PC-9 (cell line): Measurements from ENCODE around the gene CLEC4C. TPM values are rescaled to one million over a fixed set of nuclear protein-coding genes. Genes with fewer than 3 reads are reported as not detected.

ENCODE experiments used
- BruUV-seq: library from RNA; stranded (reverse); fragments of 400-500 nt; replicated peaks from 2 replicates; lab custom pipeline; 2021; lab: Mats Ljungman, UMichigan
- CTCF ChIA-PET: fragments of 300-600 bp; sonication (Branson Sonifier 250); formaldehyde crosslinking; loops from one replicate; lab custom pipeline; 2022; ENCODE audit warnings: antibody characterized with exemption; lab: Charles Lee
- POLR2A ChIA-PET: fragments of 300-600 bp; sonication (Branson Sonifier 250); formaldehyde crosslinking; loops from one replicate; lab custom pipeline; 2022; ENCODE audit warnings: antibody characterized with exemption; ENCODE audit not compliant: unreplicated experiment; lab: Charles Lee
- DNase-seq, 2 experiments: peaks; one replicate each; pipeline versions ENCODE4 v3.0.0 to v3.0.0-alpha.2; 2015 to 2022; ENCODE audit warnings: mixed read lengths in 1 of 2
- H2AFZ ChIP-seq: fragments of 200-600 bp; sonication (generic); 2 replicates; pipeline ENCODE4 v1.8.1; 2017; ENCODE audit warnings: antibody characterized with exemption
- H3F3A ChIP-seq: fragments of 200-600 bp; sonication (generic); 2 replicates; pipeline ENCODE4 v1.8.1; 2017; ENCODE audit warnings: antibody characterized with exemption, mild to moderate bottlenecking, low read depth; ENCODE audit not compliant: insufficient read depth
- H3K27ac ChIP-seq: fragments of 200-600 bp; sonication (generic); 2 replicates; pipeline ENCODE4 v1.6.1; 2016; ENCODE audit warnings: mixed run types
- H3K27me3 ChIP-seq: fragments of 200-600 bp; sonication (generic); 2 replicates; pipeline ENCODE4 v1.6.1; 2016; ENCODE audit warnings: low read depth, mixed run types; ENCODE audit not compliant: insufficient read depth
- H3K36me3 ChIP-seq: fragments of 200-600 bp; sonication (generic); 2 replicates; pipeline ENCODE4 v1.6.1; 2016; ENCODE audit warnings: low read depth, mixed run types
- H3K4me1 ChIP-seq: fragments of 200-600 bp; sonication (generic); replicated peaks from 2 replicates; pipeline ENCODE4 v1.6.1; 2016; ENCODE audit warnings: mixed run types; ENCODE audit not compliant: insufficient read depth
- H3K4me2 ChIP-seq: fragments of 200-600 bp; sonication (generic); 2 replicates; pipeline ENCODE4 v1.6.1; 2017; ENCODE audit warnings: mixed run types
- H3K4me3 ChIP-seq: fragments of 200-600 bp; sonication (generic); 2 replicates; pipeline ENCODE4 v1.6.1; 2016; ENCODE audit warnings: mixed run types
- H3K79me2 ChIP-seq: fragments of 200-600 bp; sonication (generic); 2 replicates; pipeline ENCODE4 v1.6.1; 2017; ENCODE audit warnings: low read depth, mixed run types
- H3K9me2 ChIP-seq: fragments of 200-600 bp; sonication (generic); 2 replicates; pipeline ENCODE4 v1.8.1; 2017; ENCODE audit warnings: mild to moderate bottlenecking; ENCODE audit not compliant: insufficient read depth
- H3K9me3 ChIP-seq: fragments of 200-600 bp; sonication (generic); 2 replicates; pipeline ENCODE4 v1.8.1; 2016; ENCODE audit warnings: low read depth; ENCODE audit not compliant: insufficient read depth
- H4K20me1 ChIP-seq: fragments of 200-600 bp; sonication (generic); 2 replicates; pipeline ENCODE4 v1.8.1; 2017; ENCODE audit not compliant: insufficient read depth
- CTCF ChIP-seq: fragments of 200-600 bp; sonication (generic); conservative IDR thresholded peaks from 2 replicates; pipeline ENCODE4 v1.6.1; 2017; ENCODE audit warnings: mixed run types, antibody characterized with exemption, mild to moderate bottlenecking, moderate library complexity
- EZH2 ChIP-seq: fragments of 200-600 bp; sonication (generic); IDR thresholded peaks from 2 replicates; pipeline ENCODE4 v1.8.0; 2017; ENCODE audit warnings: antibody characterized with exemption, low read depth
- intact Hi-C: fragments of 100-400 bp; cut with micrococcal nuclease; formaldehyde crosslinking; loops from one replicate; pipeline ENCODE4 v1.10.0; 2022; ENCODE audit not compliant: unreplicated experiment
- total RNA-seq: library from RNA; stranded (reverse); gene quantifications from 2 replicates; pipeline ENCODE4 v1.2.3, GENCODE V29; 2021

CLEC4C gene
- total RNA-seq, 1 experiment from 2014 or later = not detected

GRCh38 chr12:7751394-7751793, 4.2 kb upstream of the CLEC4C start:
- no peaks in the 10 kb centered on the region; the same call in 1 of the 2 replicates for H3K9me3 ChIP-seq
- intact Hi-C loops = no loop called here
- no peak for DNase-seq
- CTCF ChIA-PET = no interaction called here
- H4K20me1 ChIP-seq = no peaks in the 10 kb centered on the region
- TF ChIP-seq EZH2 = no peak
- TF ChIP-seq CTCF = no peak
- H3K79me2 ChIP-seq = no peaks in the 10 kb centered on the region
- no TSS peak for BruUV-seq
- H3K4me3 ChIP-seq = no peak overlapping the region
- POLR2A ChIA-PET = no interaction called here
- H3K27ac ChIP-seq = no peak overlapping the region
- no peaks in the 10 kb centered on the region for H3K9me2 ChIP-seq
- H3K36me3 ChIP-seq = no peaks in the 10 kb centered on the region
- H3K4me2 ChIP-seq = no peak overlapping the region
- no peaks in the 10 kb centered on the region for H3K27me3 ChIP-seq
- H3F3A ChIP-seq = no peaks in the 10 kb centered on the region
- H3K4me1 ChIP-seq = no peaks in the 10 kb centered on the region
- H2AFZ ChIP-seq = no peak overlapping the region

GRCh38 chr12:7750350-7750749, 3.2 kb upstream of the CLEC4C start:
- Histone ChIP-seq H3K4me3 (no peak overlapping the region), H3F3A (no peaks in the 10 kb centered on the region), H3K79me2 (no peaks in the 10 kb centered on the region), H3K9me3 (no peaks in the 10 kb centered on the region), H2AFZ (no peak overlapping the region), H3K36me3 (no peaks in the 10 kb centered on the region), H4K20me1 (no peaks in the 10 kb centered on the region), H3K4me1 (no peaks in the 10 kb centered on the region), H3K27me3 (no peaks in the 10 kb centered on the region), H3K9me2 (no peaks in the 10 kb centered on the region), H3K27ac (no peak overlapping the region), H3K4me2 (no peak overlapping the region)
- intact Hi-C loops = no loop called here
- ChIA-PET POLR2A (no interaction called here), CTCF (no interaction called here)
- no TSS peak for BruUV-seq
- no peak for DNase-seq
- TF ChIP-seq EZH2 = no peak
- no peak for TF ChIP-seq CTCF

GRCh38 chr12:7749442-7749841, 2.3 kb upstream of the CLEC4C start:
- H3K27ac ChIP-seq = no peak overlapping the region
- H3K9me3 ChIP-seq = no peaks in the 10 kb centered on the region
- H3K4me3 ChIP-seq = no peak overlapping the region
- TF ChIP-seq EZH2 (no peak), CTCF (no peak)
- no peaks in the 10 kb centered on the region for H3K79me2 ChIP-seq
- BruUV-seq = no TSS peak
- DNase-seq = no peak
- no peak overlapping the region for H2AFZ ChIP-seq
- ChIA-PET CTCF (no interaction called here), POLR2A (no interaction called here)
- no peaks in the 10 kb centered on the region for H3K9me2 ChIP-seq
- no peaks in the 10 kb centered on the region for H4K20me1 ChIP-seq
- no peaks in the 10 kb centered on the region for H3K4me1 ChIP-seq
- intact Hi-C loops = no loop called here
- H3F3A ChIP-seq = no peaks in the 10 kb centered on the region
- no peaks in the 10 kb centered on the region for H3K36me3 ChIP-seq
- H3K27me3 ChIP-seq = no peaks in the 10 kb centered on the region
- no peak overlapping the region for H3K4me2 ChIP-seq
